ENCODE data around the gene RALGPS1.

Gene RALGPS1

DNA sequence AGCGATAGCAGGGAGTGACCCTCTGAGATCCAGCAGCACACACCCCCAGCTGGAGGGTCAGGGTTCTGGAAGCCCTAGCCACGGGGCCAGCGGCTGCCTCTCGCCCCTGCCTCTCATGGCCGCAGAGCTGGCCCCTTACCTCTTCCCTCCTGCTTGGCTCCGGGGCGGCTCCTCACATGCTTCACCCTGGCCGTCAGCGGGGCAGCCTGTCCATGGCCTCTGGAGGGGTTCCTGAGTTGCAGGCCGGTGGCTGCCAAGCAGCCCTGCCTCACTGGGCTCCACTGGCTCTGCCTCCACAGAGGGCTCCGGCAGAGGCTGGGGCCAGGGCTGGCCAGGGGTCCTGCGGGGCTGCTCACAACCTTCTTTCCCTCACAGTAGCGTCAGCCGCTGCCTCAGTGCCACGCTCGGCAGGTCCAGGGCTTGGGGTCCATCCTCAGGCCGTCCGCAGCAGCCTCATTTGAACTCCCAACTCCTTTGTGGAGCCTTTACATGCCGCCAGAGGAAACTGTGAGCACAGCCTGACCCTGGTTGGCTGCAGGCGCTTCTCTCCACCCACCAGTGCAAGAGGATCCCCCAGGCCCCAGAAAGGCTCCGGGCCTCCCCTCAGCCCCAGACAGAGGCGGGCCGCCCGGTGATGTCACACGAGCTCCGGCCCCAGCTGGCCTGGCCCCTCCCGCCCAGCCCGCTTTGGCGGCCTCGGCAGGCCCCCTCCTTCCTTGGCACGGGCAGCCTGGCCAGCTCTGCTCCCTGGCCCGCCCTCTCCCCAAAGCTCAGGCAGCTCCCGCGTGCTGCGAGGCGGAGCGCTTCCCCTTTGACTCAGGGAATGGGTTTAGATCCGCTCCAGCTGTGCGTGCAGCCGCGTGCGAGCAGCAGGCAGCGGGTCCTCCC, 207.8 kb downstream of the RALGPS1 start, which contains the start of gene ANGPTL2:
Gene ANGPTL2, minus strand, starts transcription at position 460 of the 888 bp plus-strand sequence. CDS start 13,904 bp downstream, outside the sequence.
- DNase-seq (ENCODE audit: low read depth), result peak; percentile 77

DNA sequence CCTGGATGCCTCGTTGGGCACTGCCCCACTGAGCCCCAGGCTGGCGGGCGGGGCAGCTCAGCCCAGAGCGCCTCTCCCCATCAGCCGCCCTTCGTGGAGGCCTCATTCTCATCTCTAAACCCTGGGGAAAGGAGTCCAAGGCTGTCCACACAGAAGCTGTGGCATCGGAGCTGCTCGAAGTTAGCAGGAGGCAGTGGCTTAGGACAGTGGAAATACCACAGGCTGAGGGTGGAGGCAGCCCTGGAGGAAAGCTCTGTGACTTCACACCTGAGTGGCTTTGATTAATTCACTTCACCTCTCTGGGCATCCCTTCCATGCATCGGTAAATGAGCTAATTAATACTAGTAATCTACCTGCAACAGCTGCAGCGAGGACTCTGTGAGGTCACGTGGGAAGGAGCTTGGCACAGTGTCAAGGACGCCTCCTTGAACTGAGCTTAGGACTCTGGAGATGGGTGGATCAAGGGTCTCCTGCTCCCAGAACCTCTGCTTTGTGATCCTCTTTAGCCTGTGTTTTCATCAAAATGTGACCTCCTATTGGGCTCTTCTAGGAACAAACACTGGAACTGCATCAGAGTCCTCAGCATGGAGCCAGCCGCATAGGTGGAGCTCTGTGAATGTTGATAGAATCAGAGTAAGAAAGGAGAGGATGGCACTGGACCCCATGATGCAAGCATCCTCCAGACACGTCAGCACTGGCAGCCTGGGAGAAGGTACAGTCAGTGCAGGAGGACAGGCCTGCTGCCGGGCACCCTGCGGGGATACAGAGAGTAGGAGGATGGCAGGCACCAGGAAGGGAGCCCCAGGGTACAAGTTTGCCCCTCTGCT, 208.7 kb downstream of the RALGPS1 start:
- no peak for DNase-seq (ENCODE audit: low read depth)

DNA sequence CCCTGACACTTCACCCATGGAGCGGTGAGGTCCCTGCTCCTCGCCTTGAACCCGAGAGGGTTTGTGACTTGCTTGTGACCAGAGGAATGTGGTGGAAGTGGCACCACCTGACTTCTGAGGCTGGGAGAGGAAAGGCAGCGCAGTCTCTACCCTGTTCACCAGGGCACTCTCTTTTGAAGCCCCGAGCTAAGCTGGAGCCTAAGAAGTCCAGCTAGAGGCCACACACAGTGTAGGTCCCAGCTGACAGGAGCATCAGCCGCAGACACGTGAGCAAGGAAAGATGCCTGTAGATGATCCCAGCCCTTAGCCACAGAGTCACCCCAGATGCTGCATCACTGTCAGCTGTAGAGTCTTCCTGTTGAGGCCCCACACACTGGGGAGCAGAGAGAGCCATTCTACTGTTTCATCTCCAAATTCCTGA, 209.5 kb downstream of the RALGPS1 start:
- no peak for DNase-seq (ENCODE audit: low read depth)

DNA sequence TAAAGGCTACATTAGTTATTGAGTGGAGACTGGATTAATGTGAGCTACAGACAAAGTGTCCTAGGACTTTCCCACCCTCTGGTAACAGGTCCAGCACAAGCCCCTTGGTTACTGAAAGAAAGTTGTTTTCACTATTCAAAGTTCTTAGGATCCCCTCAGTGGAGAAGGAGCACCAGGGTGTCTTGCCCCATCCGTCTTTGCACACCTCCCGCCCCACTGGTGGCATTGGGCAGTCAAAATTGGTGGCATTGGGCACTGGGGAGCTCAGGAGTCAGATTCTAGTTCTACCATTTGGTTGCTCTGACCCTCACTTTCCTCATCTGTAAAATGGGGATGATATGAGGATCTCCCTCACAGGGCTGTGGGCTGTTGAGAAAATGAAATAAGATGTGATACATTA, 210.2 kb downstream of the RALGPS1 start:
- DNase-seq (ENCODE audit: low read depth), result no peak

DNA sequence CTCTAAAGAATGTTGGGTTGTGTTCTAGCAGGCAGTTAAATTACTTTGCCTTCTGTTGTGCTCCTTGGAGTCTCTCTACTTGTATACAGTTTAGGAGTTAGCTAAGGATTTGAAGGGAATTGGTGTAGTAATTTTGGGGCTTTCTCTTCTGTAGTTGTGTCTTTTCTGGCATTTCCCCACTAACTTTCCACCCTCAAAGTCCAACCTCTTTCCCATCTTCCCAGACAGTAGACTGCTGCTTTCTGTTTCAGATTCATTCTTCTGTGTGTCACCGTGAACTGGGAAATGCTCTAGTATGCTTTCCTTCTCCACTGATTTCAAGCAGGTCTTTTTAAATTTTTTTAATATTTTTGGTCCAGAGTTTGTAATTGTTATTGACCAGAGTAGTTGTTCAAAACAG, 212.4 kb downstream of the RALGPS1 start:
- DNase-seq (ENCODE audit: low read depth), result no peak

DNA sequence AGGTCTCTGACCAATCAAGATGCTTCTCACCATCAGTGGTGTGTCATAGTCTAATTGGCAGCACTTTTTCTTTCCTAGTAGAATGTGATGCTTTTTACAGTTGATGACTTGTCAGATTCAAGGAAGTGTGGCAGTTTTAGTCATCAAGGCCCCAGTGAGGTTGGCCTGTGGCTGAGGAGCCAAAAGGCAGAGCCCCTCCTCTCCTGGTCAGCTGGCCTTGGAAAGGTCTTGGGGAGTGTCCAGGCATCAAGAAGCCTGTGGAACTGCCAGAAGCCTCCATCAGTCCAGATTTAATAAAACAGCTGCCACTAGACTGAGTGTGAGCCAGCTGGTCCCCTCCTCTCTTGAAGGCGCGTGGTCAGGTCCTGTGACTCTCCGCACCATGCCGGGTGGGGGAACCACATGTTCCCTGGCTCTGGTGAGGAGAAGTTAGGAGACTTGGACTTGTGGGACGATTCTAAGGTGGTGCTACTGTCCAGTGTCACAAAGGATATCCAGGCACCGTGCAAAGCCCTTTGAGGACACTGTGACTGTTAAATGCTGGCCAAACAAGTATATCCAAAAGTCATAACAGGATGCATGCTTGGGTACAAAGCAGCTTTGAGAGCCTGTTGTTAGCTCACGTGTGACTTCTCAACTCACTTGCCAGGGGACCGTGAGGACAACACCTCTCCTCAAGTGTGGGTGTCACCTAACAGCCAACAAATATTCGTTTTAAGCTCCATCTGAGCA, 213.9 kb downstream of the RALGPS1 start:
- no peak for DNase-seq (ENCODE audit: low read depth)

DNA sequence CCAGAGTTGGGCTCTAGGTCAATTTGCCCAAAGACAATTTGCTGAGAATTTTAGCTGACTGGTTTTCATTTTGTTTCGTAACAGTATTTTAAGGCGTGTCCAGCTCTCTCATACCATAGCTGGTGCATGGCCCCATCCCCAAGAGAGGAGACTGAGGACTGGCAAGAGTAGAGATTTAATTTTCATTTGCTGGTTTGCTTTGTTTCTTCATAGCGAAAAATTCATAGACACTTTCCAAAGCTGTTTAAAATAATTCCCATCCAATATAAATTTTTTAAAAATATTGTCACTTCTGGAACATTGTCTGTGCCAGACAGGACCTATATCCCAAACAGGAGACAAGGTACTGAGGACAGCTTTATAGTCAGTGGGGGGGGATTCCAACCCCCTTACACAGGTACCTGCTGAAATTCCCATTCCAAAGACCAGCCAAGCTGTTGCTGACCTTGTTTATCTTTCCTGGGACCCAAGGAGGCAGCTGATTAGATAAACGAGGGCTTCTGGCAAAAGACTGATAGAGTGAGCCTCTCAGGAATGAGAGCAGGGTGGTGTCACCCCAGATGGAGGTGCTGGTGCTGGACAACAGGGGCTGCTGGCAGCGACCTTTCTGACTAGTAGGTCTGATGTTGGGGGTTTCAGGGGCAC, 214.6 kb downstream of the RALGPS1 start:
- no peak for DNase-seq (ENCODE audit: low read depth)

DNA sequence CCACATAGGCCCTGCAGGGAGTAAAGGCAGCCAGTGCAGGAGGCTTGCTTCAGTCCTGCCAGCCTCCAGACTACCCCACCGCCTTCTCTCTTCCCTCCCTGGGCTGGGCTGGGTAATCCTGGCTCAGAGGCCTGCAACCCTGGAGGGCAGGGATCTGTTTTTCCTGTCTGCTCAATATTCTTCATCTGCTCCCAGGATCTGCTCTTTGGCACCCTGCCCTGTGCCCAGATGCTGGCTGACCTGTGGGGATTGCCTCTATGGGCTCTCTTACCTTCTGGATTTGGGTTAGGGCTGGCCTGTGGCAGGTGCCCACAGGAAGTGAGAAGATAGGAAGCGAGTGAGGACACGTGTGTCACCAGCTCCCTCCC, 215.1 kb downstream of the RALGPS1 start:
- DNase-seq (ENCODE audit: low read depth), result no peak

DNA sequence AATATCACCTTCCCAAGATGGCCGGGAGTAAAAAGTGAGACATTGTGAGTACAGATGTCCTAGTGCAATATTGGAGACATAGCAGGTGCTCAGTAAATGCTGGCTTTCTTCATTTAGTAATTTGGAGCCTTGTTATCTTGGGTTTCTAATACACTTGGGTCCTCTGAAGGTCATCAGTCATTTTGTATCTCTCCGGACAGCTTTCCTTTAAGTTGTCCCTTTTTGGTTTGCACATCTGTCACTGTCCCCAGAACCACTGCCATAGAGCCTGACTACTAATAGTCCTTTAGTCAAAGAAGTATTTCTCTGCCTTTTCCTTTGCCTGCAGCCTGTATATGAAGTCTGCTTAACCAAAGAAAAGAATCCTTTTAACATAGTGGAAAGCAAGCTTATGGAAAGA, 215.7 kb downstream of the RALGPS1 start:
- DNase-seq (ENCODE audit: low read depth), result no peak

DNA sequence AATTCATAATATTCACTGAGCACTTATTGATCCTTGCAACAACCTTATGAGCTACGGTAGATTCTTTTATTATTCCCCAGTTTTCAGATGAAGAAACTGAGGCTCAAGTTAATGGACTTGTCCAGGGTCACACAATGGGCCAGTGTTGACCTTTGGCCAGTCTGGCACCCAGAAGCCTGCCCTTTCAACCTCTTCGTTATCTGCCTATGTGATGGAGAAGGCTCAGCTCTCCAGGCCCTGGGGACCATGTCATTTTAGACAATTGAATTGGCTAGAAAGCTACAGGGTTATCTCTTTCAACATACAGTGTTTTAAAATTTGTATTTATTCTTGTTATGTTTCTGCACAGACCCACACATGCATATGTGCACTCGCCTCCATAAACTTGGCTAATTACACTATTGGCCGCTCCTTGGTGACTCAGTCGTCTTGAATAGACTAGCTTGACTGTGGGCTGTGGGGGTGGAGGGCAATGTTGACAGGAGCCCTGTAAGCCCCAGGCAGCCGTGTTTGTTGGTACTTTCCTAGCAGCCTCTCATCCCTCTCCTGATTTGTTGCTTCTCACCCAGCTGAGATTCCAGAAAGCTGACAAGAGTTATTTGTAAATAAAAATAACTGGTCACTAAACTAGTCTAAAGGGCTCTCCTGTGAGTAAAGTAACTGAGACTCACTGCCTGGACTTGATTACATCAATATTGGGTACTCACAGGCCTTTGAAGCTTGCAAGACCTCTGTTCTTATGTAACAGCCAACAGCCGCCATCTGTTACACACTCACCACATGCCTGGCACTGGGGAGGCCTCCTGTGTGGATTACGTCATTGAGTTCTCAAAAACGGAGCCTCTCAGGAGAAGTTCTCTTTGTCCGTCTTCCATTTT, 216.3 kb downstream of the RALGPS1 start:
- peak; percentile 91 for DNase-seq (ENCODE audit: low read depth)

DNA sequence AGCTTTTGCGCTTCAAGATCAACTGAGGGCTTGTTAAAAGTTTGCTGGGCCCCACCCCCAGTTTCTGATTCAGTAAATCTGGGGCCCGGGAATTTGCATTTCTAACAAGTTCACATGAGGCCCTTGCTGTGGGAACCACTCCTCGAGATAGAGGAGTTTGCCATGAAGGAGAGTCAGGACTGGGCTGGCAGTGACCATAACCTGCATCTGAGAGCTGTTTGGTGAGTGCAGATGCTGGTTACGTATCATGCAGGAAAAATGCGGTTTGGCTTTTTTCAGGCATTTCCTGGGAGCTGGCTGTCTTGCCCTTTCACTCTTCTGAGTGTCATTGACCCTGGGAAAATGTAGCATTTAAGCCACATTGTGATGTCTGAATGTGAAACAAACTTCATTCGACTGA, 217.3 kb downstream of the RALGPS1 start:
- peak; percentile 74 for DNase-seq (ENCODE audit: low read depth)

DNA sequence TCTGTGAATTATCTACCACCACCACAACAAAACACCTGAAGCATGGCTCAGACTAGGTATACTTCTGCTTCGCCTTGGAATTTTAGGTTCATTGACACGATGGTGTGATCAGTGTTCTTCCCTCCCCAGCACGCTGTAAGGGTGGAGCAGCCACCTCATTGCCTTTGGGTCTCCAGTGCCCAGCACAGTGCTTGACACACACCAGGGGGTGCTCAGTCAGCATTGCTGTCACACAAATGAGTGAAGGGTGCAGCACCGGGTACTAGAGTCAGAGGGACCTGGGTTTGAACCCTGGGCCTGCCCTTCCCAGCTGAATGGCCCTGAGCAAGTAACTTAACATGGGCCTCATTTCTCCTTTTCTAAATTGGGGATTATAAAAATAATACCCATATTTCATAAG, 217.8 kb downstream of the RALGPS1 start:
- no peak for DNase-seq (ENCODE audit: low read depth)

DNA sequence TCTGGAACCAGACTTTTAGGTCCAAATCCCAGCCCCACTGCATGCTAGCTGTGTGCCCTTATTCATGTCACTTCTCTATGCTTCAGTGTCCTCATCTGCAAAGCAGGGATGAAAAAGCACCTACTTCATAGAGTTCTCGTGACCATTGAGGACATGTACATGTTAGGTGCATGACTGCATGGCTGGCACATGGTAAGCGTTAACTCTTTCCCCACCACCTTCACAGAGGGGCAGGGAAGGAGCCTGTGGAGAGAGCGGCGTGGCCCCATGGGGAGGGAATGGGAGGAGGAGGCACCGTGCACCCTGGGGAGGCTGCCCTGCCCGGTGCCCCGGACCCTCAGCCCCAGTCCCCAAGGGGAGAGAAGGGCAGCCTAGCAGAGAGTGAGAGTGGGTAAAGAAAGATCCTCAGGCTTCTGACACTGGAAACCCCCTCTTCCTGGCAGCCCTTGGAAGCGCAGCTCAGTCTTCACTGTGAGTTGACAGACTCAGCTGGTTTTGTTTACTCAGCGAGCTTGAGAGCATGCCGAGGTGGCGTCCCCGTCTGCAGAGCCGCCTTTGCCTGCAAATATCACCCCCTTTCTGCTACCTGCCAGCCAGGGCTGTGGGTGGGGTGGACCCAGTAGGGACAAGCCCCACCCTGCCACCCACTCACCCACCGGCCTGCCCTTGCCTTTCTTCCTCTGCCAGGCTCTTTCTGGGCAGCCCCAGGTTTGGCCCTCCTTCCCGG, 218.5 kb downstream of the RALGPS1 start:
- DNase-seq (ENCODE audit: low read depth), result no peak

DNA sequence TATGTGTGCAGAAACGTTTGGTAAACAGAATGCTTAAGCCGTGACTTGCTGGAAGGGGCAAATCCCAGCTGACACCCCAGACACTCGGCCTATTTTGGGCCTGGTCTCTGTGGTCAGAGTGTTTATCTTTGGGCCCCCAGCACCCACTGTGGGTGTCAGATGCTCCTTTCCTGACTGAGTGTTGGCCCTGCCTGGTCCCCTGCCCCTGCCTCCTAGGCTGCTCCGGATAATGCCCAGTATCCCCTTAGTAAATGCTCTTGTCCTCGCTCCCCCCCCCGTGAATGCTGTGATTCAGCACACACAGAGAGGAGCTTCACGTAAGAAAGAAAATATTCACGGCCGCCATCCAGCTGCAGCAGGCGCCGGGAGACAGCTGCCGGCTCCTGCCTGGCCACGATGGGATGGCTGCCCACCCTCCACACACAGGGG, 219.2 kb downstream of the RALGPS1 start:
- DNase-seq (ENCODE audit: low read depth), result peak; percentile 60

DNA sequence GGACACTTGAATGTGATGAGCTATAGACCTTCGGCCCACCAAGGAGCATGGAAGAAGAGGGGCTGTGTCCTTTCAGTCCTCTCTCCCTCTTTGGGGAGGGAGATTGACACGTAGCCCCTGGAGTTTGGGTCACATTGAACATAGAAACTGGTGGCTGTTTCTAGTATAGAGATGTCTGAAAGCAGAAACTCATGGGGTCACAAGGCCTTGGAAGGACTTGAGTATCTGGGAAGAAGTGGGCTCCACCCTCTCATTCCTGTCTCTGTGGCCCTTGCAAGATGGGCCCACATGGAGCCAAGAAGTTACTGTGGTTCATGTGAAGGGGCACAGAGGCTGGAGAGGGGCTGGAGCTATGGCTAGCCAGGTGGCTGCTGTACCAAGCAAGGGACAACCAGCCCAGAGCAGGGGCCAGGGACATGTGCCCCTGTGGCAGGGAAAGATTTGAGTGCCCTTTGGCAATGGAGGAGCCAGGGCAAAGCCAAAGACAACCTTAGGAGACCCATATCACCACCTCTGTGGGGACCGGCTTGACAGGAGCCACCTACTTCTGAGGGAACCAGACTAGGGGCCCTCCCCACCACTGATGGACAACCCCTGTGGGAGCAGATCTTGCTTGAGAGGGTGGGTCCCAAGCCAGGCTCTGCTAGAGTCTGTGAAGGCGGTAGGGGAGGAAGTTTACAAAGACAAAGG, 220.6 kb downstream of the RALGPS1 start:
- no peak for DNase-seq (ENCODE audit: low read depth)

DNA sequence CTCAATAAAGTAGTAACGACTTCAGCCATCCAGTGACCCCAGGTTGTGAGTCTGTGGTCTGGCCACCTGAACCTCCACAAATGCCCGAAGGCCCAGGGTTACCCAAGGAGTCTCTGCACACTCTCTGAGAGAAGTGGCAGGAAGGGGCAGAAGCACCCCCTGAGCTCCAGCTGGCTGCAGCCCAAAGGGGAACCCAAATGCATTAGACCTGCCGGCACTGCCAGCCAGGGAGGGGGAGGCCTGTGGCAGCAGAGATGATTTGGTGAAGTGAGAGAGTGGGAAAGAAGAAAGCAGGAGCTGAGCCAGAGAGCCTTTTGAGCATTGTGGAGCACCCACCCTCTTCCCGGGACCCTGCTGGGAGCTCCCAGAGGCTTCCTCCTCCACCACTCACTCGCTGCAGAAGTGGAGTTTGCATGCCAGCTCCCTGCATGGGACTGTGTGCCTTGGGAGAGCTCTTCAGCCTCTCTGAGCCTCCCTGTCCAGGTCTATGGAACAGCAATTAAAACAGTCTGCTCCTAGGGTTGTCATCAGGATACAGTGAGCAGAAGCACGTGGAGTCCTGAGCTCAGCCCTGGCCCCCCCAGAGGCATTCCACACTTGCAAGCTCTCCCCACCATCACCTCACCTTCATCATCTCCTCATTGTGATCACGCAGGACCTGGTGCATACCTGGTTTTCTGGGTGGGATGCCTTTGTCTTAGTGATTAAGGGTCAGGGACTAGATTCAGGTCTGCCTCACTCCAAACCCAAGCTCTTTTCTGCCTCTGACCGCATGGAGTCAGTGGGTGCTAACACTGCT, 221.7 kb downstream of the RALGPS1 start:
- no peak for DNase-seq (ENCODE audit: low read depth)

DNA sequence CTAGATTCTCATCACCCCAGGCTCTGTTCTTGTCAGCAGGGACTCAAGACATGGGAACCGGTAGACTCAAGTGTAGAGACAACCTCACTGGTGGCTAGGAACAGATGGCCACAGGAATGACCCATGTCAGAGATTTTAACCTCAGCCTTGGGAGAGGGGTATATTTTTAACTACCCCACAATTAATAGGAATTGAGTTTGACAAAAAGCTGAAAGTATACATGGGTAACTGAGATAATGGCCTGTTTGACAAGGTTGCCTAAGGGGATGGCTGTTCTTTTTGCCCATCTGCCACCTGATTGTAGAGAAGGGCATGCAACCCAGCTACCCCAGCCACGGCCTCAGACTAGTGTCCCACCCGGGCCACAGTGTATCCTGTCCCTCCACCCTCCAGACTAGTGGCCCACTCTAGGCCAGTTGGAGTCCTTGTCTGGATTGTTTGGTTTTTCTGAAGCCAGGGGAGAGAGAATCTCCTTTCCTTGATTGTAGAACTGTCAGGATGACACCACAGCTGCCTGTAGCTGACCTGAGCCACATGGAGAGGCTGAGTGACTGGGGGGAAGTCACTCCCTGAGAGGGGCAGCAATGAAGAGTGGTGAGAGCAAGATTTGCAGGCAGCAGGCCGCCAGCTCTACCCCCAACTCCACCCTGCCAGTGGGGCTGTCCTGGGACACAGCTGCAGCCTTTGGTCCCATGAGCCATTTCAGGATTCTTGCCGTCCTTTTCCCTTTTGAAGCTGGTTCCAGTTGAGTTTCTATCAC, 222.5 kb downstream of the RALGPS1 start:
- DNase-seq (ENCODE audit: low read depth), result no peak
